ENCODE results near the gene PGPEP1.
"Not testable (repeated sequence)": the region's sequence is repeated elsewhere in the genome, so short reads cannot be mapped to it uniquely, and the experiment has no call there.

PGPEP1 gene

GRCh38 chr19:18363787-18364186 is 23.4 kb downstream of the PGPEP1 start:
- Mint-ChIP-seq H3K27me3 (no peaks in the 10 kb centered on the region), H3K27ac (no peak overlapping the region), H3K9me3 (no peaks in the 10 kb centered on the region), H3K4me3 (no peak overlapping the region), H3K4me1 (peaks cover 12% of the 10 kb centered on the region)
- ATAC-seq = no peak
- no peak for DNase-seq

GRCh38 chr19:18364277-18364825 is 24.0 kb downstream of the PGPEP1 start:
- not testable (repeated sequence) for ATAC-seq

GRCh38 chr19:18364826-18365528 is 24.6 kb downstream of the PGPEP1 start:
- Mint-ChIP-seq H3K27me3 (no peaks in the 10 kb centered on the region), H3K4me1 (peaks cover 12% of the 10 kb centered on the region), H3K9me3 (no peaks in the 10 kb centered on the region), H3K4me3 (no peak overlapping the region), H3K27ac (peak overlapping the region in 1 of 2 donors; percentile 82)
- no peak for DNase-seq
- no peak for ATAC-seq

More at GRCh38 chr19:18364277-18364825, 24.0 kb downstream of the PGPEP1 start:
- H3K4me1 Mint-ChIP-seq = peaks cover 12% of the 10 kb centered on the region
- not testable (repeated sequence) for H3K4me3 Mint-ChIP-seq, DNase-seq, H3K27me3 Mint-ChIP-seq, H3K9me3 Mint-ChIP-seq
- peak overlapping the region in 1 of 2 donors; percentile 12 for H3K27ac Mint-ChIP-seq

- Mint-ChIP-seq H3K9me3 (no peaks in the 10 kb centered on the region), H3K4me1 (peaks cover 12% of the 10 kb centered on the region), H3K27me3 (no peaks in the 10 kb centered on the region), H3K27ac (peak overlapping the region; percentile 31 to 34), H3K4me3 (no peak overlapping the region)
- DNase-seq (no peak), ATAC-seq (no peak)
These were observed 25.6 kb downstream of the PGPEP1 start for GRCh38 chr19:18366021-18366435.

DNA sequence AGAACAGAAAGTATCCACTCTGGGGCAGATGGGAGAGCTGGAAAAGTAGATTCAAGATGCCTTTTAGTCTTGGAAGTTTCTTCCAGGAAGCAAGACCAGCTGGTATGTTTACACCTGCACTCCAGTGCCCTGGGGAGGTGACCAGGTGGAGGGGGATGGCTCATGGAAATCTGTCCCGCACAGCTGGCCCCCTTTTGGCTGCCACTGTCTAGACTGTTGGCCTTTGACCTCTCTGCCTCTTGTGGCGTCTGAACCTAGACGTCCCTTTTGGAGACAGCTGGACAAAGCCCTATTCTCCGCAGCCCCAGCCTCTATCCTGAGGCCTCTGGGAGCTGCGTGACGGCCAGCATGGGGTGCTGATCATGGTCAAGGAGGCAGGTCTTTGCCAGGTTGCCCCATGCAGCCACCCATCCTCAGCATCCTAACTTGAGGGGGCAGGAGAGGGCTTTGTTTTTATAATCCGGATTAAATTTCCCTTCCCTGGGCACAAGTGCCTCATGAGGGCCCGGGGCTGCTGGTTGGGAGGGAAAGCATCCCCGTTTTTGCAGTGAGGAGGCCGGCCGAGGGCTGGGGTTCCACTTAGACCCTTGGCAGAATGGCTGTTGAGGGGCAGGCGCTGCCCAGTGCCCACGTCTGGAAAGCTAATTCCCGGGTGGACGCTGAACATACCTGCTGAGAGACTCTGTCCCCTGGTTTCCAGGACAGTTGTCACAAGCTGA is 28.3 kb downstream of the PGPEP1 start:
- Mint-ChIP-seq H3K27ac (no peak overlapping the region), H3K27me3 (peaks cover 4% of the 10 kb centered on the region), H3K4me1 (peaks cover 18% of the 10 kb centered on the region), H3K4me3 (no peak overlapping the region), H3K9me3 (no peaks in the 10 kb centered on the region)
- ATAC-seq = no peak
- no peak for DNase-seq

GRCh38 chr19:18373407-18373891 is 33.1 kb downstream of the PGPEP1 start:
- H3K27ac Mint-ChIP-seq = peak overlapping the region; percentile 92 to 96
- H3K4me1 Mint-ChIP-seq = peaks cover 18% of the 10 kb centered on the region
- H3K9me3 Mint-ChIP-seq = no peaks in the 10 kb centered on the region
- H3K27me3 Mint-ChIP-seq = peaks cover 8% of the 10 kb centered on the region
- DNase-seq = no peak
- peak overlapping the region; percentile 67 to 77 for H3K4me3 Mint-ChIP-seq
- ATAC-seq = no peak

DNA sequence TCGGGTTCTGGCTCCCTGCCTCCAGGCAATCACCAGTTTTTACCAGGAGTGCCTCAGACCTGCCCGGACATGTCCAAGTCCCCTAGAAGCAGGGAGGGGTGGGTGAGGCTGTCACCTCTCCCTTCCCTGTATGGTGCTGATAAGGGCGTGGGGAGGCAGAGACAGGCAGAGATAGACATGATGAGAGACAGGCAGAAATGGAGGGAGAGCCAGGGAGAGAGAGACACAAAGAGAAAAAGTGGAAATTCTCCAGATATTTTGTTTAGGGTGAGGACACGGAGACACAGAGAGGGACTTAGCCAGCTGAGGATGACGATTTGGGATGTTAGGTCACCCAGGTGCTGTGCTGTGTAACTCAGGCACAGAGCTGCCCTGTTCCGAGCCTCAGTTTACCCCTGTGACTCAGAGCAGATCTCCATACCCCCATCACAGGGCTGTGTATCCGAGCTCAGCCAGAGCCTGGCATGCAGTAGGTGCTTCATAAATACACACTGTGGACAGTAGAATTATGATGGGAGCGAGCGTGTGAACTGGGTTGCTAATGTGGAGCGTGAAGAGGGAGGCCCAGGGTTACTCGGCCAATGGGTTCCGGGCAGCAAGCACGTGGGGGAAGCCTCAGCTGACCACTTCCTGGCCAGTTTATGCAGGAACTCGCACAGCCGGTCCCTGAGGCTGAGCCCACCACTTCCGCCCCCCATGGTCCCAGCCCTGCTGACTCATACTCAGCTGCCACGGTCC is 33.7 kb downstream of the PGPEP1 start:
- Mint-ChIP-seq H3K4me1 (peaks cover 18% of the 10 kb centered on the region), H3K27me3 (peaks cover 8% of the 10 kb centered on the region), H3K4me3 (peak overlapping the region; percentile 67 to 77), H3K27ac (peak overlapping the region; percentile 92 to 96), H3K9me3 (no peaks in the 10 kb centered on the region)
- DNase-seq = peak; percentile 60 to 86
- ATAC-seq = peak; percentile 99

DNA sequence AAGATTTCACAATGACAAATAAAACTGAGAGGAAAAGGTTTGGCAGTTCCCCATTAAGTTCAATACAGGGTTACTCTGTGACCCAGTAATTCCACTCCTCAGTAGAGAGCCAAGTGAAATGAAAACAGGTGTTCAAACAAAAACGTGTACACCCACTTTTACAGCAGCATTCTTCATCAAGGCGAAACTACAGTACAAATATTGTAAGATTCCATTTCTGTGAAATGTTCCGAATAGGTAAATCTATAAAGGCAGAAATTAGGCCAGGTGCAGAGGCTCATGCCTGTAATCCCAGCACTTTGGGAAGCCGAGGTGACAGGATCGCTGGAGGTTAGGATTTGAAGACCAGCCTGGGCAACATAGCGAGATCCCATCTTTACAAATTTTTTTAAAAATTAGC is 36.6 kb downstream of the PGPEP1 start:
- H3K9me3 Mint-ChIP-seq = no peaks in the 10 kb centered on the region
- no peak for ATAC-seq
- peaks cover 18% of the 10 kb centered on the region for H3K4me1 Mint-ChIP-seq
- H3K27me3 Mint-ChIP-seq = peaks cover 11% of the 10 kb centered on the region
- DNase-seq = no peak
- H3K4me3 Mint-ChIP-seq = no peak overlapping the region
- H3K27ac Mint-ChIP-seq = no peak overlapping the region

- Mint-ChIP-seq H3K4me1 (no peaks in the 10 kb centered on the region), H3K4me3 (no peak overlapping the region), H3K27ac (no peak overlapping the region), H3K27me3 (peaks cover 29% of the 10 kb centered on the region), H3K9me3 (no peaks in the 10 kb centered on the region)
- DNase-seq (no peak), ATAC-seq (no peak)
These were observed 39.7 kb downstream of the PGPEP1 start for GRCh38 chr19:18379803-18380747.

GRCh38 chr19:18380843-18381242 is 40.4 kb downstream of the PGPEP1 start:
- Mint-ChIP-seq H3K4me1 (peaks cover 3% of the 10 kb centered on the region), H3K27ac (no peak overlapping the region), H3K9me3 (no peaks in the 10 kb centered on the region), H3K27me3 (peaks cover 37% of the 10 kb centered on the region), H3K4me3 (no peak overlapping the region)
- DNase-seq (no peak), ATAC-seq (no peak)

- not testable (repeated sequence) for DNase-seq, H3K9me3 Mint-ChIP-seq, H3K27ac Mint-ChIP-seq, H3K4me3 Mint-ChIP-seq, ATAC-seq
- H3K27me3 Mint-ChIP-seq = peaks cover 64% of the 10 kb centered on the region
- peaks cover 21% of the 10 kb centered on the region for H3K4me1 Mint-ChIP-seq
These were observed 43.2 kb downstream of the PGPEP1 start for GRCh38 chr19:18383622-18384021.

- Mint-ChIP-seq H3K27ac (no peak overlapping the region), H3K27me3 (peaks cover 76% of the 10 kb centered on the region), H3K4me3 (no peak overlapping the region), H3K4me1 (peaks cover 23% of the 10 kb centered on the region), H3K9me3 (no peaks in the 10 kb centered on the region)
- DNase-seq (no peak), ATAC-seq (no peak)
These were observed 44.4 kb downstream of the PGPEP1 start for GRCh38 chr19:18384775-18385174.

DNA sequence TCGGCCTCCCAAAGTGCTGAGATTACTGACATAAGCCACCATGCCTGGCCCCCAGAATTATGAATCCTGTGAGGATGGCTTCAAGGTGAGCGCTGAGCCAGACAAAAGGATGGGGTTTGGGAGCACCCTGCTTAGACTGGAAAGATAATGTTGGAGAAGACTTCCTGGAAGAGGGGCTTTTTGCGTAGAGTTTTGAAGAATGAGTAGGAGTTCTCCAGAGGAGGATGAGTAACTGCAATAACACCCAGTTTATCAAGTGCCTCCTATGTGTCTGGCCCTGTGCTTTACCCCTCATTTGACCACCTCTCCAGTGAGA is 44.9 kb downstream of the PGPEP1 start:
- Mint-ChIP-seq H3K4me3 (no peak overlapping the region), H3K27ac (no peak overlapping the region), H3K9me3 (no peaks in the 10 kb centered on the region), H3K27me3 (peaks cover 81% of the 10 kb centered on the region), H3K4me1 (peaks cover 23% of the 10 kb centered on the region)
- DNase-seq (no peak), ATAC-seq (no peak)

DNA sequence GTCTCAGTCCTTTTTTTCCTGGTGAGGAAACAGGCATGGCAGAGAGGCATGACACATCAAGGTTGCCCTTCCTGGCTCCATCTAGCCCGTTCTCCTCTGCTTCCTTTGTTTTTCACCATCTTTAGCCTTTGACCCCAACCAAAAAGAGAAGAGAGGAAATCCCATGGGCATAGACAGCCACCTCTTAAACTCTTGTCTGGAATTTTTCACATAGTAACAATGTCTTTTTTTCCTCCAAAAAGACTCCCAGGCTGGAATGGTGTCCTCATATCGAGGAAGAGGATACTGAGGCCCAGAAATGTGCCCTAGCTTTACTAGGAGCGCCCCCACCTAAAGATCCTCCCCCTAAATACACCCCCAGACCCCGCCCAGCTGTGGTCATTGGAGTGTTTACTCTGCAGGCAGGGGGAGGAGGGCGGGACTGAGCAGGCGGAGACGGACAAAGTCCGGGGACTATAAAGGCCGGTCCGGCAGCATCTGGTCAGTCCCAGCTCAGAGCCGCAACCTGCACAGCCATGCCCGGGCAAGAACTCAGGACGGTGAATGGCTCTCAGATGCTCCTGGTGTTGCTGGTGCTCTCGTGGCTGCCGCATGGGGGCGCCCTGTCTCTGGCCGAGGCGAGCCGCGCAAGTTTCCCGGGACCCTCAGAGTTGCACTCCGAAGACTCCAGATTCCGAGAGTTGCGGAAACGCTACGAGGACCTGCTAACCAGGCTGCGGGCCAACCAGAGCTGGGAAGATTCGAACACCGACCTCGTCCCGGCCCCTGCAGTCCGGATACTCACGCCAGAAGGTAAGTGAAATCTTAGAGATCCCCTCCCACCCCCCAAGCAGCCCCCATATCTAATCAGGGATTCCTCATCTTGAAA is 45.5 kb downstream of the PGPEP1 start, which contains the start of gene GDF15:
Gene GDF15 (plus strand): TSS at position 484 of the 868 bp plus-strand sequence. CDS start 32 bp downstream, at position 516.
- H3K27ac Mint-ChIP-seq = no peak within 1 kb of the TSS

More for the DNA sequence above, 45.5 kb downstream of the PGPEP1 start, which contains the start of gene GDF15:
- ATAC-seq (peak; percentile 41), DNase-seq (peak; percentile 42 to 48)
- peaks cover 23% of the 10 kb centered on the region for H3K4me1 Mint-ChIP-seq
- H3K27me3 Mint-ChIP-seq = peaks cover 87% of the 10 kb centered on the region
- no peak within 1 kb of the TSS for H3K4me3 Mint-ChIP-seq
- H3K9me3 Mint-ChIP-seq = no peaks in the 10 kb centered on the region
